ENCODE data around the gene LGR4. TPM values are rescaled to one million over a fixed set of nuclear protein-coding genes. Genes with fewer than 3 reads are reported as not detected.

LGR4 gene
- total and polyA plus RNA-seq, 2 experiments from 2014 or later = 22.6 to 99.6 TPM

- peaks cover 5% of the 10 kb centered on the region; the same call in 1 of the 2 replicates for H3K9me2 ChIP-seq (ENCODE audit: insufficient read depth)
- Mint-ChIP-seq H3K9me3 (peaks cover 15% of the 10 kb centered on the region), H3K4me1 (peaks cover 4% of the 10 kb centered on the region; the same call in 2 of the 3 replicates), H3K27me3 (ENCODE audit: insufficient read depth, low read depth, poor library complexity) (peaks cover 3% of the 10 kb centered on the region), H3K4me3 (no peak overlapping the region), H3K36me3 (ENCODE audit: low read depth) (peaks cover 14% of the 10 kb centered on the region), H3K27ac (no peak overlapping the region)
- DNase-seq (ENCODE audit: low spot score) (no peak), ATAC-seq (no peak)
- H2AFZ ChIP-seq = no peak overlapping the region
- no peaks in the 10 kb centered on the region for H3K4me1 ChIP-seq (ENCODE audit: insufficient read depth)
- H4K20me1 ChIP-seq (replicated peaks; ENCODE audit: insufficient read depth) = no peaks in the 10 kb centered on the region
- H3K79me2 ChIP-seq (replicated peaks; ENCODE audit: insufficient read depth) = no peaks in the 10 kb centered on the region
- no peak overlapping the region for H3K27ac ChIP-seq (ENCODE audit: low read depth)
- H3F3A ChIP-seq (replicated peaks; ENCODE audit: low read depth) = no peaks in the 10 kb centered on the region
- no peak overlapping the region for H3K4me3 ChIP-seq
- no peak overlapping the region for H3K4me2 ChIP-seq
- peaks cover 4% of the 10 kb centered on the region for H3K36me3 ChIP-seq (ENCODE audit: insufficient read depth)
- no peak for TF ChIP-seq ZNF114 (CRISPR knock-in tag; IDR thresholded peaks at IDR 0.05)
- no peak for TF ChIP-seq REST (IDR thresholded peaks at IDR 0.05; ENCODE audit: unreplicated experiment)
- no peak for TF ChIP-seq CTCF (conservative IDR thresholded peaks at IDR 0.05; ENCODE audit: low read depth in 2 of 2)
- TF ChIP-seq EZH2 (IDR thresholded peaks at IDR 0.05; ENCODE audit: low read depth, unreplicated experiment) = no peak
- no peak for TF ChIP-seq POLR2AphosphoS5 (IDR thresholded peaks at IDR 0.05; ENCODE audit: low read depth)
- TF ChIP-seq ETS1 (IDR thresholded peaks at IDR 0.05) = no peak
- TF ChIP-seq STAT1 (IDR thresholded peaks at IDR 0.05; ENCODE audit: unreplicated experiment) = no peak
- no peak for TF ChIP-seq JUNB (IDR thresholded peaks at IDR 0.05; ENCODE audit: unreplicated experiment)
- no peak for TF ChIP-seq EZH2phosphoT487 (IDR thresholded peaks at IDR 0.05; ENCODE audit: unreplicated experiment)
- no peaks in the 10 kb centered on the region for H3K27me3 ChIP-seq (ENCODE audit: insufficient read depth)
These were observed 154.8 kb downstream of the LGR4 start for GRCh38 chr11:27317751-27318150.

Small RNA genes within 50 kb of the gene (microRNA-seq; reads per million reads assigned to microRNA genes)
- not detected for gene MIR8087

Small RNA genes within 50 kb of the gene (small RNA-seq; reads per million reads assigned to genes)
- not detected for gene AC100771.1 (ENCODE audit: low replicate concordance)
- gene MIR8087 (ENCODE audit: low replicate concordance) = not detected
- gene RNA5SP339 (ENCODE audit: low replicate concordance) = not detected

Other genes starting within 250 kb of the LGR4 start
- 7.4 and 10.1 TPM in 2 replicates for gene CCDC34, start 109.6 kb downstream of the LGR4 start, total RNA-seq (2014; rRNA removed; shearing (Covaris generic))
- 47.9 and 56.0 TPM in 2 replicates for gene CCDC34, start 109.6 kb downstream of the LGR4 start, polyA plus RNA-seq (2016; fragmentation: Nextera tagmentation; extraction: Ambion mirVana)
- 61.0 and 65.6 TPM in 2 replicates for gene LIN7C, start 34.0 kb upstream of the LGR4 start, total RNA-seq (2014; rRNA removed; shearing (Covaris generic))
- 18.3 and 22.5 TPM in 2 replicates for gene LIN7C, start 34.0 kb upstream of the LGR4 start, polyA plus RNA-seq (2016; fragmentation: Nextera tagmentation; extraction: Ambion mirVana)
- gene BDNF, start 227.7 kb upstream of the LGR4 start, total RNA-seq (2014; rRNA removed; shearing (Covaris generic)) = 5.1 and 6.8 TPM in 2 replicates
- 4.2 and 5.2 TPM in 2 replicates for gene BDNF, start 227.7 kb upstream of the LGR4 start, polyA plus RNA-seq (2016; fragmentation: Nextera tagmentation; extraction: Ambion mirVana)

Data from GM23338 (cell line).